ENCODE results near the gene SPTBN2. TPM values are rescaled to one million over a fixed set of nuclear protein-coding genes. Genes with fewer than 3 reads are reported as not detected.

Gene SPTBN2
- total and polyA plus RNA-seq, 4 donors, result 4.7 to 16.1 (median 11.3) TPM

GRCh38 chr11:66698491-66698890 lies 30.5 kb downstream of the SPTBN2 start:
- DNase-seq (no peak), ATAC-seq (ENCODE audit: insufficient read depth, low FRiP score) (no peak)
- Histone ChIP-seq H3K27ac (ENCODE audit: low read depth in 1 of 2, low read length in 1 of 2) (no peak overlapping the region), H3K9ac (ENCODE audit: insufficient read depth in 1 of 2, low read length in 2 of 2) (no peak overlapping the region), H3K27me3 (ENCODE audit: control insufficient read depth in 3 of 3, insufficient read depth in 3 of 3, low read length in 2 of 3) (no peaks in the 10 kb centered on the region), H3K4me1 (ENCODE audit: control insufficient read depth in 5 of 5, insufficient read depth in 5 of 5, low read length in 5 of 5) (no peaks in the 10 kb centered on the region), H3K36me3 (ENCODE audit: control insufficient read depth in 4 of 4, insufficient read depth in 4 of 4, low read length in 4 of 4) (no peaks in the 10 kb centered on the region), H3K4me3 (no peak overlapping the region), H3K9me3 (ENCODE audit: control insufficient read depth in 4 of 4, insufficient read depth in 3 of 4, low read length in 3 of 4) (peaks cover 0 to 2% (median 0%) of the 10 kb centered on the region in 4 donors)
- WGBS, 2 donors, result 93 to 95% methylated on average over 9 of the region's 9 CpGs
- no peak for TF ChIP-seq CTCF (IDR thresholded peaks at IDR 0.05; ENCODE audit: control extremely low read depth, extremely low read depth)

GRCh38 chr11:66697988-66698387 lies 31.0 kb downstream of the SPTBN2 start:
- no peak overlapping the region for H3K4me3 ChIP-seq
- peaks cover 0 to 2% (median 0%) of the 10 kb centered on the region in 4 donors for H3K9me3 ChIP-seq (ENCODE audit: control insufficient read depth in 4 of 4, insufficient read depth in 3 of 4, low read length in 3 of 4)
- no peaks in the 10 kb centered on the region for H3K27me3 ChIP-seq (ENCODE audit: control insufficient read depth in 3 of 3, insufficient read depth in 3 of 3, low read length in 2 of 3)
- 91 to 94% methylated on average over 6 of the region's 6 CpGs for WGBS, 2 donors
- no peak for ATAC-seq (ENCODE audit: insufficient read depth, low FRiP score)
- H3K27ac ChIP-seq (ENCODE audit: low read depth in 1 of 2, low read length in 1 of 2), result no peak overlapping the region
- no peak for DNase-seq
- H3K9ac ChIP-seq (ENCODE audit: insufficient read depth in 1 of 2, low read length in 2 of 2), result no peak overlapping the region
- no peak for TF ChIP-seq CTCF (IDR thresholded peaks at IDR 0.05; ENCODE audit: control extremely low read depth, extremely low read depth)
- H3K36me3 ChIP-seq (ENCODE audit: control insufficient read depth in 4 of 4, insufficient read depth in 4 of 4, low read length in 4 of 4), result no peaks in the 10 kb centered on the region
- no peaks in the 10 kb centered on the region for H3K4me1 ChIP-seq (ENCODE audit: control insufficient read depth in 5 of 5, insufficient read depth in 5 of 5, low read length in 5 of 5)

GRCh38 chr11:66696146-66696545 lies 32.9 kb downstream of the SPTBN2 start:
- Histone ChIP-seq H3K27ac (ENCODE audit: low read depth in 1 of 2, low read length in 1 of 2) (no peak overlapping the region), H3K9ac (ENCODE audit: insufficient read depth in 1 of 2, low read length in 2 of 2) (no peak overlapping the region), H3K27me3 (ENCODE audit: control insufficient read depth in 3 of 3, insufficient read depth in 3 of 3, low read length in 2 of 3) (no peaks in the 10 kb centered on the region), H3K4me1 (ENCODE audit: control insufficient read depth in 5 of 5, insufficient read depth in 5 of 5, low read length in 5 of 5) (no peaks in the 10 kb centered on the region), H3K9me3 (ENCODE audit: control insufficient read depth in 4 of 4, insufficient read depth in 3 of 4, low read length in 3 of 4) (peaks cover 0 to 2% (median 0%) of the 10 kb centered on the region in 4 donors), H3K36me3 (ENCODE audit: control insufficient read depth in 4 of 4, insufficient read depth in 4 of 4, low read length in 4 of 4) (no peaks in the 10 kb centered on the region), H3K4me3 (no peak overlapping the region)
- no peak for ATAC-seq (ENCODE audit: insufficient read depth, low FRiP score)
- WGBS, 2 donors, result 91 to 95% methylated on average over 9 of the region's 9 CpGs
- no peak for DNase-seq
- no peak for TF ChIP-seq CTCF (IDR thresholded peaks at IDR 0.05; ENCODE audit: control extremely low read depth, extremely low read depth)

- Histone ChIP-seq H3K27me3 (ENCODE audit: control insufficient read depth in 3 of 3, insufficient read depth in 3 of 3, low read length in 2 of 3) (no peaks in the 10 kb centered on the region), H3K4me3 (no peak overlapping the region), H3K36me3 (ENCODE audit: control insufficient read depth in 4 of 4, insufficient read depth in 4 of 4, low read length in 4 of 4) (no peaks in the 10 kb centered on the region), H3K9ac (ENCODE audit: insufficient read depth in 1 of 2, low read length in 2 of 2) (no peak overlapping the region), H3K27ac (ENCODE audit: low read depth in 1 of 2, low read length in 1 of 2) (no peak overlapping the region), H3K9me3 (ENCODE audit: control insufficient read depth in 4 of 4, insufficient read depth in 3 of 4, low read length in 3 of 4) (no peaks in the 10 kb centered on the region), H3K4me1 (ENCODE audit: control insufficient read depth in 5 of 5, insufficient read depth in 5 of 5, low read length in 5 of 5) (no peaks in the 10 kb centered on the region)
- TF ChIP-seq CTCF (IDR thresholded peaks at IDR 0.05; ENCODE audit: control extremely low read depth, extremely low read depth), result peak; percentile 91
- 17 to 18% methylated on average over 6 of the region's 6 CpGs for WGBS, 2 donors
- ATAC-seq (ENCODE audit: insufficient read depth, low FRiP score) (peak; percentile 91), DNase-seq (peak; percentile 85 to 88 (median 86))
Observed at GRCh38 chr11:66694732-66695207, 34.2 kb downstream of the SPTBN2 start.

Data from lung (tissue), 12 donors.